GM21717 (cell line): ENCODE measurements around the gene SHBG.

Experiments
- ATAC-seq: cut with Tn5 transposase; IDR thresholded peaks from one replicate; pipeline ENCODE4 v1.9.1; 2021; ENCODE audit warnings: mild to moderate bottlenecking, moderate library complexity; ENCODE audit not compliant: unreplicated experiment

The SHBG gene

DNA sequence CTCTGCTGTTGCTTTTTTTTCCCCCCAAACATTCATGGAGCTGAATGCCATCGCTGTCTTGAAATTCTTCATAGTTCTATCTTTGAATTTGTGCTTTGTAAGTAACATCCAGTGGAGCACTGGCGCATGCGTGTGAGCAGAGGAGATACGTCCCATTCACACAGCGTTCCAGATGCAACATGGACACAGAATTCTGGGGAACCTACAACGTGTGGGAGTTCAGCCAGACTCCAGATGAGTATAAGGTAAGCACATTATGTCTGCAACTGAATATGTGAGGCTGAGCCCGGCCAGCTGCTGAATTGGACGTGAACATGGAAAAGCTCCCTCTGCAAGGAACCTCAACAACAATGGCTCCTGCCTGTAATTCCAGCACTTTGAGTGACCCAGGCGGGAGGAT lies 16.5 kb downstream of the SHBG start:
- no peak for ATAC-seq

DNA sequence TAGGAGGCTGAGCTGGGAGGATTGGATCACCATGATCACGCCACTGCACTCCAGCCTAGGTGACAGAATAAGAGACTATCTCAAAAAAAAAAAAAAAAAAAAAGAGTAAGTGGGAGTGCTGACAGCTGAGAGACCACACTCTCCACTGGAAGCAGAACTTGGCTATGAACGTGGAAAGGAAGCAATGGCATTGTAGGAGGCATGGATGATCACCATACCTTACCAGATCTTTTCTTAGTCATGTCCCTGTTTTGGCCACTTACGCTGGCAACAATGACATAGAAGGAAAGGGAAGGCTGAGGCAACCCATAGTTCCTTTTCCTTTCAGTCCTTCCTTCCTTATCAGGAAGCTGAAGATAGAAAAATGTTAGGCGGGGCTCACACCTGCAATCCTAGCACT lies 17.1 kb downstream of the SHBG start:
- no peak for ATAC-seq

DNA sequence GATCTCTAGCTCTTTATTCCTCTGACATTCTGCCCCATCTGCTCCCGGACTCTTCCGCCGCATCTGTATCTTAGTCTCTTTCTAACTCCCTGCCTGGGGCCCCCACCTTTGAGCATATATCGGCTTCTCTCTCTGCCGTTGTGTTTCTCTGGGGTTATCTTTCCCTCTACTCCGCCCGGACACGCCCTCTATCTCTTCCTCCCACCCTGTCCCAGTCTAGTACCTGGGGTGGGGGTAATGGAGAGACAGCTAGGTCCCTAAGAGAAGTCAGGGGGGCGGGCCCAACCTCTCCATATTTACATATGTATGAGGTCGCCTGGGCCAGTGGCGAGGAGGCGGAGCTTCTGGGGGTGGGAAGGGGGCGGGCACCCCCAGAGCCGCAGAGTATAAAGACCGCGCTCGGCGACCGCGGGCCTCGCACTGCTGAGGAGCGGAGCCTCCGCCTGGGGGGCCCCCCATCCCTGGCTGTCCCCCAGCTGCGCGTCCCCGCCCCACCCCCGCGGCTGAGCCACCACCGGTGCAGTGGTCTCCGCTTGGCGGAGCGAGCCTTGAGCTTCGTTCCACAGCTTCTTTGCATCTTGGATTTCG lies 20.7 kb downstream of the SHBG start, which contains the start of gene ATP1B2:
ATP1B2 (plus strand) TSS at position 418 of the 588 bp plus-strand sequence. CDS start 593 bp downstream, outside the sequence.
- ATAC-seq, result no peak

DNA sequence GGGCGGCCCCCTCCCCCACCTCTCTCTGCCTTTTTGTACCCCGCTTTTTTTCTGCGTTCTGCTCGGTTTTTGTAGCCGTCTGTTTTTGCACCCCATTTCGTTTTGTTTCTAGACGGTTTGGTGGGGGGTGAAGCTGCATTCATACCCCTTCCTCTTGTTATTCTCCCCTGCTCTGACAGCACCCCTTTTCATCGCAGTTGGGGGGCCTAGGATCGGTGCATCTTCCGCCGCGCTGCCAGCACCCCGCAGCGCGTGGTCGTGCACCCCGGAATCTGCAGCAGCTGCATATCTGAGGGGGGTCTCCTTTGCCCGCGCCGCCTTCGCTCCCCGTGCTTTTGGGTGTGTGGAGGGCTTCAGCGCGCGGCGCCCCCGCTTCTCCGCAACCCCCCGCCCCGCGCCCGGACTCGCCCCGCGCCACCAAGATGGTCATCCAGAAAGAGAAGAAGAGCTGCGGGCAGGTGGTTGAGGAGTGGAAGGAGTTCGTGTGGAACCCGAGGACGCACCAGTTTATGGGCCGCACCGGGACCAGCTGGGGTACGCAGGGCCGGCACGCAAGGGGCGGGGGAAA lies 21.2 kb downstream of the SHBG start:
- ATAC-seq, result no peak

DNA sequence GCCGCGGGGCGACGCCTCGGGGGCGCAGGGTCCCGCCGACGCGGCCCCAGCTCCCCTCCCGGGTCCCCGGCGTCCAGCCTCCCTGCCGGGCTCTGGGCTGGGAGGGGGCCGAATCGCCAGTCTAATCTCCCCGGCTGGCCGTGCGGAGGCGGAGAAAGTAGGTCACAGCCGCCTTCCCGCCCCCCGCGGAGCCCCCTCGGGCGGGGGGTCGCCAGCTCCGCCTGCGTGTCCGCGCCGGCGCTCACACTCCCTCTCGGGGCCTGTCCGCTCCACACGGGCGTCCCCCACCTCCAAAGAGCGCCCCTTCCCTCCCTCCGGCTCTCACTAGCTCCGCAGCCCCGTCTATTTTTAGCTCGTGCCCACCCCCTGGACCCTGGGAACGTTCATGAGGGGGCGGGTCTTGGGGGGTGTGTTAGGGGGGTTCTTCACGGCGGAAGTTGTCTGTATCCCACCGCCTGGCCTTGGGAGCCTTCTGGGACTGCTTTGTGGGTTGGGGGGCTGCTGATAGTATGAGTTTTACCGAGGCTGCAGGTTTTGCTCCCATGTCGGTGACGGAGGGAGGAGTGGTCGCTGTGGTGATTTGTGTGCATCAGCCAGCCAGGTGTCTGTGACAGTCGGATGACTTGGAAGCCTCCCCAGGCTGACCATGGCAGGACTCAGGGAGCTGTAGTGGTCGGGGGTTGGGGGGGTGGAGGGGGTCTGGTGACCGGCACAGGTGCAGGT lies 21.9 kb downstream of the SHBG start:
- no peak for ATAC-seq

DNA sequence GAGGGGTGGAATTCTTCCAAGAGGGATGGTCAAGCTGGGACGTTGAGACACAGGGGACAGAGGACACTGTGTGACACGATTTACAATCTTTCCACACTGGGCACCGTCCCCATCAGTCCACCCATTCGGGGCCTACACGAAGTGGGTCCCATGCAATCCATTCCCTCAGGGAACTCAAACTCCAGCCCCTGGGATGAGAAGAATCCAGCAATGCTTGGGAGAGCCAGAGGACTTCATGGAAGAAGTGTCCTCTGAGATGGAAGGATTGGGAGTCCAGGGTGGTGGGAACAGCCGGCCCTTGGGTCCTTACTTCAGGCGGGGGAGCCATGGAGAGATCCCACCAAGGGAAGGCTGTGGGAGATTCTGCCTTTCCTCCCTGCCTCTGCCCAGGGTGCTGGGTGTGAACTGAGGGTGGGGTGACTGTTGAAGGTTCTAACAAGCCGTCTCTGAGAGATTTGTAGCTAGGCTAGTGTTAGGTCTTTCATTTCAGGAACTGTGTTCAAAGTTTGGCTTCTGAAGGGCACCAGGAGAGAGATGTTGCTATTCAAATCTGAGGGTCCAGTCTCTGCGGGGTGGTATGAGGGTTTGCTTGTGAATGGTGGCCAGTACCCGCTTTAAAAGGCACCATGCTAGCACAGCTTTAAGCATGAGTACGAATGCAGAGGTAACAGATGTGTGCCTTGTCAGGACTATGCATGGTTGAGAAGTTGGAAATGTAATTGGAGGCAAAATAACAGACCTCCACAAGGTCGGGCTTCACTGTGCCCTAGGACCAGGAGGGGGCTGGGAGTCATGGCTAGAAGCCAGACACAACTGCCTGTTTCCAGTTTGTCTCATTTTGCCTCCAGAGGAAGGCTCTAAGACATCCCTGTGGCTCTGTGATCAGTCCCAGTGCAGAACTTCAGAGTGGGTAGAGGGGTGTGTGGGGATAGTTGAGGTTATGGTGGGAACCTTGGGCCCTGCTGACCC lies 22.7 kb downstream of the SHBG start:
- ATAC-seq, result no peak

DNA sequence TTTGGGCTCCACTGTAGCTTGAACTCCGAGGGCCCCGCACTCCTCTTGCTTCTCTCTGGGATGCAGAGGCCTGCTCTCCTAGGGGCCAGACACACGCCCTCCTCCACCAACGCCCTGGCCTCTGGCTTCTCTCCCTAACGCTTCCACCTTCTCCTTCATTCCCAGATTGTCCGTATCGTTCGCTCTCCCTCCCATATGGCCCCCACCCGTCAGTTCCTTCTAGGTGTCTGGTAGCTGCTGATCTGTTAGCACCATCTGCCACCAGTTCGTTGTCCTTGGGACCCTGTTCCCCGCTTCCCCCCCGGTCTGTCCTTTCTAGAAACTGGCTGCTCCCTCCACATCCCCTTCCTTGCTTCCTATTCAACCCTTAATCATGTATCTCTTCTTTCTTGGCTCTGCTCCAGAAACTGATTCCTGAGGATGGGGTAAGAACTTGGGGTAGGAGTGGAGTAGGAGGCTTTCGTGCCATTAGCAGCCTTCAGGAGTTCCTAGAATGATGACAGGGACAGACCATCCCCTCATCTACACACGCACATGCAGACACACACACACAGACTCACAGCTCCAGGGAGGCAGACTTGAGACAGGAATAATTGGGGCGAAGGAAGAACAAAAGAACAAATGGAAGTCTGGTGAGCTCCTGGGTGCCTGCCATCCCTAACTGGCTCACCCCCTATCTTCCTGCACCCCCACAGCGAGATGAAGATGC lies 25.1 kb downstream of the SHBG start:
- ATAC-seq, result no peak

DNA sequence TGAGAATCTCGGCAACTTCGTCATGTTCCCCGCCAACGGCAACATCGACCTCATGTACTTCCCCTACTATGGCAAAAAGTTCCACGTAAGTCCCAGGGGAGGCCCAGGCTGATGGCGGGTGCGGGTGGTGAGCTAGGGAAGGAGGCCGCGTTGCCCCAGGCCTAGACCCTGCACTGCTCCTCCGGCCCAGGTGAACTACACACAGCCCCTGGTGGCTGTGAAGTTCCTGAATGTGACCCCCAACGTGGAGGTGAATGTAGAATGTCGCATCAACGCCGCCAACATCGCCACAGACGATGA lies 25.6 kb downstream of the SHBG start:
- no peak for ATAC-seq

DNA sequence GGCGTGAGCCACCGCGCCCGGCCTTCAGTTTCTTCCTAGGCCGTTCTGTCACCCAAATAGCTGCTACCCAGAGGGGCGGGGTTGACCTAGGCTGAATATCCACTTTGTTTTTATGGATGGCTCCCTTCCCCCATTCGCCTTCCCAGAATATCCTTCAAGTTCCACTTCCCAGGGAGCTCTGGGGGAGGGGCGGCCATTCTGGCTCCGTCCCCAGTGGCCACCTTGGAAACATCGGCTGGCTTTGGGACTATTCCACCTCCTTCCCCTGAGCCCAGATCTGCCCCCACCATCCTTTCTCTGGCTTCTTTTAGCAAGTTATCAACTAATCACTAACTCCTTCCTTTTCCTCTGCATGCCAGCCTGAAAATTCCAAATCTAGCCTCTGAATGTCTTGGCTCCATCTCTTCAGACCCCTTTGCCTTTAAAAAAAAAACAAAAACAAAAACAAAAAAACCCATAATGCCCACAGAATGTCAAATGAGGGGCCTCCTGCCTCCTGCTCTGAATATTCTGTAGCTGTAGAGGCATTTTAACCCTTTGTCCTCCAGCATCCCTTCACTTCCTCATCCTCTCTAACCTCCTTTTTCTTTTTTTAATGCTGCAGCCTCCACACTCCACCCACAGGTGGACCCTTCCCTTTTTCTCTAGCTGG lies 27.1 kb downstream of the SHBG start:
- ATAC-seq, result no peak

DNA sequence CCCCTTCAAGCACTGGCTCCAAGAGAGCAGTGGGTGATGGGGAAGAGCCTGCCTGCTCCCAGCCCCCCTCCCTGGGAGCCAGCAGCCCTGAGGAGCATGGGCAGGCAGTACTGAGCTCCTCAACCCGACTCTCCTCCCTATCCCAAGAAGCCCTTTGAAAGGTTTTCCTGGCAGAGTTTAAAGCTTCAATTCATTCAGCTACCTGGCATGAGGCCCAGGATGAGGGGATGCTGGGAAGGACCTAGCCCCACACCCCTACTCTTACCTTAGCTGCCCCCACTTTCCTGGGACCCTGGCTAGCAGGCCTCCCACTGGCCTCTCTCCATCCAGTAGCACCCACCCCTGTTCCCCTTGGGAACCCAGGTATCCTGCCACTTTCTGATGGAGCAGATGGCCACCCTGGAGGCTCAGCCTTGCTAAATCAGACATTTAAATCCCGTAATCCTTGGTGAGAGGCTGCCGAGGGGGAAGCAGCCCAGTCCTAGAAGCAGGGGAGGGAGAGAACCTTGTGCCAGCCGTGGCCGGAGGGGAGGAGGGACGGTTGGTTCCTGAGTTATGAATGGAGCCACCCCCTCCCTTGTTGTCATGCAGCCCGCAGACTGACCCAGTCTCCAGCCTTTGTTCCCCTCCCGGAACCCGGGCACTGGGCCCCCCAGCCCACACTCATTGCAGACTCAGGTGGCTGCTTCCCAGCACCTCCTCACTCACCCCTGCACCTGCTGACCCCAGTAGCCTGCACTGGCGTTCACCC lies 37.9 kb downstream of the SHBG start:
- ATAC-seq, result no peak

DNA sequence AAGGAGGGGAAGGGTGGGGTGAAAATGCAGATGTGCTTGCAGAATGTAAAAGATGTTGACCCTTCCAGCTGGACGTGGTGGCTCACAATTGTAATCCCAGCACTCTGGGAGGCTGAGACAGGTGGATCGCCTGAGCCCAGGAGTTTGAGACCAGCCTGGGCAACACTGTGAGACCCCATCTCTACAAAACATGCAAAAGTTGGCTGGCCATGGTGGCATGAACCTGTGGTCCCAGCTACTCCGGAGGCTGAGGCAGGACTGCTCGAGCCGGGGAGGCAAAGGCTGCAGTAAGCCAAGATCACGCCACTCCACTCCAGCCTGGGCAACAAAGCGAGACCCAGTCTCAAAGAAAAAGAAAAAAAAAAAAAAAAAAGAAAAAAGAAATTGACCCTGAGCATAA lies 38.5 kb downstream of the SHBG start:
- ATAC-seq, result no peak

DNA sequence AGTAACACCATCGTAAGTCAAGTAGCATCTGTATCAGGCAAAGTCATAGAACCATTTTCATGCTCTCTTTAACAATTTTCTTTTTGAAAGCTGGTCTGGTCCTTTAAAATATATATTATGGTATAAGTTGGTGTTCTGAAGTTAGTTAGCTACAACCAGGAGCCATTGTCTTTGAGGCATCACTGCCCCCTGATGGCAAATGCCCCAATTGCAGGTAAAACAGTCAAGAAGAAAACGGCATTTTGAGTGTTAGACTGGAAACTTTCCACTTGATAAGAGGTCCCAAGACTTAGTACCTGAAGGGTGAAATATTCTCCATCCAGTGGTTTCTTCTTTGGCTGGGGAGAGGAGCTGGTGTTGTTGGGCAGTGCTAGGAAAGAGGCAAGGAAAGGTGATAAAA lies 43.3 kb downstream of the SHBG start:
- ATAC-seq, result no peak

DNA sequence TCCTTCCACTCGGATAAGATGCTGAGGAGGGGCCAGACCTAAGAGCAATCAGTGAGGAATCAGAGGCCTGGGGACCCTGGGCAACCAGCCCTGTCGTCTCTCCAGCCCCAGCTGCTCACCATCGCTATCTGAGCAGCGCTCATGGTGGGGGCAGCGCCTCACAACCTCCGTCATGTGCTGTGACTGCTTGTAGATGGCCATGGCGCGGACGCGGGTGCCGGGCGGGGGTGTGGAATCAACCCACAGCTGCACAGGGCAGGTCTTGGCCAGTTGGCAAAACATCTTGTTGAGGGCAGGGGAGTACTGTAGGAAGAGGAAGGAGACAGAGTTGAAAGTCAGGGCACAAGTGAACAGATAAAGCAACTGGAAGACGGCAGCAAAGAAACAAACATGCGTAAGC lies 45.0 kb downstream of the SHBG start:
- ATAC-seq, result no peak

DNA sequence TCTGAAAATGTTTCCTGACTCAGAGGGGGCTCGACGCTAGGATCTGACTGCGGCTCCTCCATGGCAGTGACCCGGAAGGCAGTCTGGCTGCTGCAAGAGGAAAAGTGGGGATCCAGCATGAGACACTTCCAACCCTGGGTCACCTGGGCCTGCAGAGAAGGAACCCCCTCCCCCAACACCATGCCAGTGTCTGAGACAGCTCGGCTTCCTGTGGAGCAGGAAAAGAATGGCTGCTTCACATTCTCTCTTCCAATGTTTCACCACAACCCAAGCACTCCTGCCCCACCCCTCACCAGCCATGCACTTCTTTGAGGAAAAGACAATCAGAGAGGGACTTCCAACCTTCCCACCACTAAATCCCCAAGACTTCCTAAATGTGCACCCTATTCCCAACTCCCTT lies 46.6 kb downstream of the SHBG start:
- ATAC-seq, result no peak

DNA sequence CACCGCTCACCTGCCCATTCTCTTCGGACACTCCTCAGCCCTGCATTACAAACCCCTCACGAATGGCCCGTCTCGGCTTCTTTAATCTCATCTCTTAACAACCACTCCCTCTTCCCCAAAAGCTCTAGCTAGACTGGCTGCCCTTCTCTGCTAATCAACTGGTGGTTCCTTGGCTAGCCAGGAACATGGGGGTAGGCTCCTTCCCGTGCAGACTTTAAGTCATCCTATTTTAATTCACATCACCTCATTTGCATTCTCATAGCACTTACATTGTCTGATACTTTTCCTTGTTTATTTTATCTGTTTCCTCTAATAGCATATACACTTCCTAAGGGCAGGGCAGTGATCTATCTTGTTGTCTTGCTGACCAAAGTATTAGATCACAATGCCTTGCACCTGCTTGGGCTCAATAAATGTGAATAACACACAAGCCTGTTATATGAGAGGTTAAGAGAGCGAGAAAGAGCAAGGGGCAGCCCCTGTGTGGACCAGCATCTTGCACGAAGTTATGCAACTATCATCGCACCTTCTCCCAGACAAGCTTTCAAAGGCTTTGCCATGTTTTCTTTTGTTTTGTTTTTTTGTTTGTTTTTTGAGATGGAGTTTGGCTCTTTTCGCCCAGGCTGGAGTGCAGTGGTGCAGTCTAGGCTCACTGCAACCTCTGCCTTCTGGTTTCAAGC lies 47.6 kb downstream of the SHBG start:
- ATAC-seq, result no peak
